Gastrocnemius medialis (tissue), 4 donors: Measurements from ENCODE around the gene MYO18B. TPM values are rescaled to one million over a fixed set of nuclear protein-coding genes. Genes with fewer than 3 reads are reported as not detected.

Source experiments
- ATAC-seq, 2 donors: fragments of 150-250 bp; one replicate each; pipeline ENCODE4 v1.9.1; 2016
- DNase-seq, 2 donors: peaks; one replicate each; pipeline ENCODE4 v3.0.0-alpha.2; 2019
- H3K27ac ChIP-seq, 4 donors: fragments of 200-600 bp; sonication (generic); 1 replicate in 1 of 4; 2 replicates in 3 of 4; pipeline ENCODE4 v1.5.1; 2016 to 2018; ENCODE audit warnings: mild to moderate bottlenecking in 2 of 4, moderate library complexity in 1 of 4
- H3K27me3 ChIP-seq, 3 donors: fragments of 200-600 bp; sonication (generic) in 2 of 3; 1 replicate in 1 of 3; 2 replicates in 2 of 3; pipeline versions ENCODE4 v1.5.1 to v1.6.0; 2016 to 2019; ENCODE audit warnings: mild to moderate bottlenecking in 1 of 3, moderate library complexity in 1 of 3
- H3K36me3 ChIP-seq, 2 donors: fragments of 200-600 bp; sonication (generic) in 1 of 2; one replicate each; pipeline ENCODE4 v1.5.1; 2017 to 2018
- H3K4me1 ChIP-seq, 2 donors: fragments of 200-600 bp; sonication (generic) in 1 of 2; one replicate each; pipeline ENCODE4 v1.5.1; 2016 to 2017; ENCODE audit warnings: mild to moderate bottlenecking in 2 of 2
- H3K4me3 ChIP-seq, 4 donors: fragments of 200-600 bp; sonication (generic) in 3 of 4; 1 replicate in 1 of 4; 2 replicates in 3 of 4; pipeline ENCODE4 v1.5.1; 2016 to 2019; ENCODE audit warnings: mild to moderate bottlenecking in 2 of 4
- H3K9me3 ChIP-seq, 3 donors: fragments of 200-600 bp; sonication (generic) in 2 of 3; 1 replicate in 1 of 3; 2 replicates in 2 of 3; pipeline ENCODE4 v1.5.1; 2016 to 2019
- POLR2A ChIP-seq, 2 donors: fragments of 450-650 bp; IDR thresholded peaks; one replicate each; pipeline ENCODE4 v1.6.1; 2017; ENCODE audit warnings: antibody characterized with exemption in 2 of 2, mild to moderate bottlenecking in 2 of 2, moderate library complexity in 2 of 2
- in situ Hi-C, 4 donors: fragments of 200-750 bp; cut with MboI; loops; one replicate each; pipeline versions ENCODE4 v1.15.0 to v1.8.0; 2017; ENCODE audit warnings: low sequenced_read_pairs in 4 of 4
- intact Hi-C: fragments of 100-400 bp; cut with DNase I; formaldehyde crosslinking; loops from one replicate; pipeline ENCODE4 v1.15.1; 2023; ENCODE audit warnings: low total_unique reads
- total RNA-seq, 4 donors: library from RNA; depleted of rRNA; stranded (reverse); fragments of >200 nt; gene quantifications; one replicate each; pipeline versions ENCODE4 v1.1.0 to v1.2.3, GENCODE V29; 2016
- TF ChIP-seq, protein P1 (sequence below), 5 experiments: fragments of 450-650 bp in 3 of 5; fragments of 200-600 bp in 2 of 5; sonication (generic) in 2 of 5; IDR thresholded peaks in 4 of 5; conservative IDR thresholded peaks in 1 of 5; 1 replicate in 4 of 5; 2 replicates in 1 of 5; pipeline ENCODE4 v1.5.1; 2016 to 2019; ENCODE audit warnings: antibody characterized with exemption in 5 of 5, mild to moderate bottlenecking in 3 of 5, moderate library complexity in 3 of 5

MYO18B gene
- total RNA-seq, 4 donors from 2014 or later, result 273 to 408 (median 362) TPM

GRCh38 chr22:25736378-25737011 is 5.5 kb upstream of the MYO18B start:
- no peak for TF ChIP-seq POLR2A (IDR thresholded peaks at IDR 0.05)
- TF ChIP-seq, protein P1, sequence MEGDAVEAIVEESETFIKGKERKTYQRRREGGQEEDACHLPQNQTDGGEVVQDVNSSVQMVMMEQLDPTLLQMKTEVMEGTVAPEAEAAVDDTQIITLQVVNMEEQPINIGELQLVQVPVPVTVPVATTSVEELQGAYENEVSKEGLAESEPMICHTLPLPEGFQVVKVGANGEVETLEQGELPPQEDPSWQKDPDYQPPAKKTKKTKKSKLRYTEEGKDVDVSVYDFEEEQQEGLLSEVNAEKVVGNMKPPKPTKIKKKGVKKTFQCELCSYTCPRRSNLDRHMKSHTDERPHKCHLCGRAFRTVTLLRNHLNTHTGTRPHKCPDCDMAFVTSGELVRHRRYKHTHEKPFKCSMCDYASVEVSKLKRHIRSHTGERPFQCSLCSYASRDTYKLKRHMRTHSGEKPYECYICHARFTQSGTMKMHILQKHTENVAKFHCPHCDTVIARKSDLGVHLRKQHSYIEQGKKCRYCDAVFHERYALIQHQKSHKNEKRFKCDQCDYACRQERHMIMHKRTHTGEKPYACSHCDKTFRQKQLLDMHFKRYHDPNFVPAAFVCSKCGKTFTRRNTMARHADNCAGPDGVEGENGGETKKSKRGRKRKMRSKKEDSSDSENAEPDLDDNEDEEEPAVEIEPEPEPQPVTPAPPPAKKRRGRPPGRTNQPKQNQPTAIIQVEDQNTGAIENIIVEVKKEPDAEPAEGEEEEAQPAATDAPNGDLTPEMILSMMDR (IDR thresholded peaks at IDR 0.05 in 4 of 5, conservative IDR thresholded peaks at IDR 0.05 in 1 of 5), result no peak
- no peak overlapping the region for H3K4me3 ChIP-seq
- H3K27ac ChIP-seq, result no peak overlapping the region
- intact Hi-C loops (no loop called here), in situ Hi-C loops (no loop called here)
- no peak for ATAC-seq
- H3K4me1 ChIP-seq, result peaks cover 4 to 6% of the 10 kb centered on the region in 2 donors
- no peaks in the 10 kb centered on the region for H3K36me3 ChIP-seq
- no peaks in the 10 kb centered on the region for H3K27me3 ChIP-seq
- H3K9me3 ChIP-seq, result no peaks in the 10 kb centered on the region
- DNase-seq, result no peak

- Histone ChIP-seq H3K9me3 (no peaks in the 10 kb centered on the region), H3K27ac (no peak overlapping the region), H3K4me1 (peaks cover 11 to 14% of the 10 kb centered on the region in 2 donors), H3K4me3 (no peak overlapping the region), H3K27me3 (no peaks in the 10 kb centered on the region), H3K36me3 (no peaks in the 10 kb centered on the region)
- no peak for DNase-seq
- intact Hi-C loops, result loop anchor here (10.0 kb wide), 1 partner anchor 625 kb away; no protein-coding TSS in a partner anchor
- in situ Hi-C loops, result no loop called here
- no peak for ATAC-seq
- no peak for TF ChIP-seq POLR2A (IDR thresholded peaks at IDR 0.05)
- TF ChIP-seq, protein P1 (IDR thresholded peaks at IDR 0.05 in 4 of 5, conservative IDR thresholded peaks at IDR 0.05 in 1 of 5), result no peak
Observed at GRCh38 chr22:25739659-25740344, 2.2 kb upstream of the MYO18B start.

DNA sequence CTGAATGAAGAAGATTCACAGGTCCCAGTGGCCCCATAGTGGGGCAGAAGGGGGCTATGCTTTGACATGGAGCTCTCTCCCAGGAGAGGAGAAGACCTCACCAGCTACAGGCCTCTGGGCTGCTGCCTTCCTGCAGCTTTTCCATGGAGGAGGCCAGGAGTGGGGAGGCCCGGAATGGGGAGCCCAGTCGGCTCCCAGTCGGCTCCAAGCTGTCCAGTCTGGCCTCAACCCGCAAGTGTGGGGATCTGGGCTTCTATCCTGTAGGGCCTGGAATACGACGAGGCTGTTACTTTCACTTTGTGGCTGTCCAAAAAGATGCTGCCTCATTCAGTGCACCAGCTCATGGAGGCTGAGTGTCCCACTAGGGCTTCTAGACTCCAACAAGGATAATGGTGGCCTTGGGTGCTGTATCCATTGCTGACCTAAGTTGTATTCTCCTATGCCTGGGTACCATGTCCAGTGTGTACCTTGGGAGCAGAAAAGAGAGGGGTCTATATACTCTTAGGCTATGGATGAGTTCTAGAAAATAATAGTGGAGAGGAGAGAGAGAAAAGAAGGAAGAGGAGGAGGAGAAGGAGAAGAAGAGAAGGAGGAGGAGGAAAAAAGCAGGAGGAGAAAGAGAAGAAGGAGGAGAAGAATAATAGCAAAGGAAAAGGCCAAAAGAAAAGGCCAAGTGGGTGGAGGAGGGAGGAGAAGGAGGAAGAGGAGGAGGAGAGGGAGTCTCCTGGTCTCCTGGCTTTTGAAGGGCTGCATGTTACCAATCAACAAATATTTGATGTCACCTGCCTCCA is 1.1 kb downstream of the MYO18B start:
- Histone ChIP-seq H3K27me3 (no peaks in the 10 kb centered on the region), H3K36me3 (no peaks in the 10 kb centered on the region), H3K27ac (peak overlapping the region; percentile 98 to 99 (median 98)), H3K4me1 (peaks cover 41 to 45% of the 10 kb centered on the region in 2 donors), H3K9me3 (no peaks in the 10 kb centered on the region), H3K4me3 (peak overlapping the region; percentile 71 to 85 (median 79))
- intact Hi-C loops, result loop anchor here (10.0 kb wide), 1 partner anchor 628 kb away; no protein-coding TSS in a partner anchor
- in situ Hi-C loops, result no loop called here
- peak in 1 of 2 donors; percentile 3 for ATAC-seq
- no peak for DNase-seq
- TF ChIP-seq, protein P1 (IDR thresholded peaks at IDR 0.05 in 4 of 5, conservative IDR thresholded peaks at IDR 0.05 in 1 of 5), result no peak
- TF ChIP-seq POLR2A (IDR thresholded peaks at IDR 0.05), result peak in 1 of 2 donors; percentile 7

- TF ChIP-seq POLR2A (IDR thresholded peaks at IDR 0.05), result no peak
- TF ChIP-seq, protein P1 (IDR thresholded peaks at IDR 0.05 in 4 of 5, conservative IDR thresholded peaks at IDR 0.05 in 1 of 5), result no peak
- Histone ChIP-seq H3K27me3 (no peaks in the 10 kb centered on the region), H3K4me3 (peak overlapping the region; percentile 24 to 85 (median 76)), H3K9me3 (no peaks in the 10 kb centered on the region), H3K36me3 (no peaks in the 10 kb centered on the region), H3K27ac (peak overlapping the region; percentile 98 to 99 (median 98)), H3K4me1 (peaks cover 57 to 61% of the 10 kb centered on the region in 2 donors)
- in situ Hi-C loops, result no loop called here
- no peak for ATAC-seq
- no peak for DNase-seq
- intact Hi-C loops, result loop anchor here (10.0 kb wide), 1 partner anchor 630 kb away; no protein-coding TSS in a partner anchor
Observed at GRCh38 chr22:25744694-25745093, 2.7 kb downstream of the MYO18B start.
